ENCODE measurements around the gene ZFP90.

Gene ZFP90

GRCh38 chr16:68508013-68508412 is 31.1 kb upstream of the ZFP90 start:
- no peak overlapping the region for H3K4me2 ChIP-seq (ENCODE audit: low read depth, low read length, poor library complexity, severe bottlenecking)
- TF ChIP-seq EZH2phosphoT487 (conservative IDR thresholded peaks at IDR 0.05; ENCODE audit: low read length) = no peak

GRCh38 chr16:68508641-68509240 is 30.4 kb upstream of the ZFP90 start:
- no peaks in the 10 kb centered on the region for H4K20me1 ChIP-seq (ENCODE audit: low read depth, low read length)
- H3K4me3 ChIP-seq (ENCODE audit: insufficient read depth, low read length, poor library complexity, severe bottlenecking) = no peak overlapping the region
- H3K9me3 ChIP-seq (ENCODE audit: insufficient read depth, low read length) = no peaks in the 10 kb centered on the region
- no peak overlapping the region for H2AFZ ChIP-seq (ENCODE audit: low read depth, low read length, severe bottlenecking)
- H3K27me3 ChIP-seq (ENCODE audit: low read length) = no peaks in the 10 kb centered on the region
- TF ChIP-seq CTCF (IDR thresholded peaks at IDR 0.05; ENCODE audit: insufficient read depth, low read length, poor library complexity, severe bottlenecking) (no peak), EZH2phosphoT487 (conservative IDR thresholded peaks at IDR 0.05; ENCODE audit: low read length) (no peak)
- H3F3A ChIP-seq (ENCODE audit: insufficient read depth) = no peaks in the 10 kb centered on the region
- no peak overlapping the region for H3K9ac ChIP-seq (ENCODE audit: low read length)
- no peaks in the 10 kb centered on the region for H3K9me2 ChIP-seq (replicated peaks; ENCODE audit: insufficient read depth, low read length)
- no peak overlapping the region for H3K4me2 ChIP-seq (ENCODE audit: low read depth, low read length, poor library complexity, severe bottlenecking)
- H3K36me3 ChIP-seq (ENCODE audit: low read length) = no peaks in the 10 kb centered on the region
- no peaks in the 10 kb centered on the region for H3K79me2 ChIP-seq (ENCODE audit: insufficient read depth, low read length)
- H3K27ac ChIP-seq (ENCODE audit: low read depth, low read length) = no peak overlapping the region

More at GRCh38 chr16:68508013-68508412, 31.1 kb upstream of the ZFP90 start:
- Histone ChIP-seq H4K20me1 (ENCODE audit: low read depth, low read length) (no peaks in the 10 kb centered on the region), H3K27me3 (ENCODE audit: low read length) (no peaks in the 10 kb centered on the region), H3K9ac (ENCODE audit: low read length) (no peak overlapping the region), H3K9me3 (ENCODE audit: insufficient read depth, low read length) (no peaks in the 10 kb centered on the region), H2AFZ (ENCODE audit: low read depth, low read length, severe bottlenecking) (no peak overlapping the region), H3K27ac (ENCODE audit: low read depth, low read length) (no peak overlapping the region), H3K4me3 (ENCODE audit: insufficient read depth, low read length, poor library complexity, severe bottlenecking) (no peak overlapping the region), H3K9me2 (replicated peaks; ENCODE audit: insufficient read depth, low read length) (no peaks in the 10 kb centered on the region), H3F3A (ENCODE audit: insufficient read depth) (no peaks in the 10 kb centered on the region), H3K36me3 (ENCODE audit: low read length) (no peaks in the 10 kb centered on the region), H3K79me2 (ENCODE audit: insufficient read depth, low read length) (no peaks in the 10 kb centered on the region)

GRCh38 chr16:68509381-68509780 is 29.7 kb upstream of the ZFP90 start:
- Histone ChIP-seq H4K20me1 (ENCODE audit: low read depth, low read length) (no peaks in the 10 kb centered on the region), H3K4me3 (ENCODE audit: insufficient read depth, low read length, poor library complexity, severe bottlenecking) (no peak overlapping the region), H3K4me2 (ENCODE audit: low read depth, low read length, poor library complexity, severe bottlenecking) (no peak overlapping the region), H3K9me2 (replicated peaks; ENCODE audit: insufficient read depth, low read length) (no peaks in the 10 kb centered on the region), H3K79me2 (ENCODE audit: insufficient read depth, low read length) (no peaks in the 10 kb centered on the region), H3F3A (ENCODE audit: insufficient read depth) (no peaks in the 10 kb centered on the region), H3K36me3 (ENCODE audit: low read length) (no peaks in the 10 kb centered on the region), H3K27me3 (ENCODE audit: low read length) (no peaks in the 10 kb centered on the region), H3K27ac (ENCODE audit: low read depth, low read length) (no peak overlapping the region), H2AFZ (ENCODE audit: low read depth, low read length, severe bottlenecking) (no peak overlapping the region), H3K9ac (ENCODE audit: low read length) (no peak overlapping the region), H3K9me3 (ENCODE audit: insufficient read depth, low read length) (no peaks in the 10 kb centered on the region)
- TF ChIP-seq EZH2phosphoT487 (conservative IDR thresholded peaks at IDR 0.05; ENCODE audit: low read length) (no peak), CTCF (IDR thresholded peaks at IDR 0.05; ENCODE audit: insufficient read depth, low read length, poor library complexity, severe bottlenecking) (no peak)

- Histone ChIP-seq H3K27ac (ENCODE audit: low read depth, low read length) (no peak overlapping the region), H3K36me3 (ENCODE audit: low read length) (no peaks in the 10 kb centered on the region), H3K9me2 (replicated peaks; ENCODE audit: insufficient read depth, low read length) (no peaks in the 10 kb centered on the region), H3K4me2 (ENCODE audit: low read depth, low read length, poor library complexity, severe bottlenecking) (no peak overlapping the region), H3K79me2 (ENCODE audit: insufficient read depth, low read length) (no peaks in the 10 kb centered on the region), H3K4me3 (ENCODE audit: insufficient read depth, low read length, poor library complexity, severe bottlenecking) (no peak overlapping the region), H3K27me3 (ENCODE audit: low read length) (no peaks in the 10 kb centered on the region), H2AFZ (ENCODE audit: low read depth, low read length, severe bottlenecking) (no peak overlapping the region), H3F3A (ENCODE audit: insufficient read depth) (no peaks in the 10 kb centered on the region), H4K20me1 (ENCODE audit: low read depth, low read length) (no peaks in the 10 kb centered on the region), H3K9me3 (ENCODE audit: insufficient read depth, low read length) (no peaks in the 10 kb centered on the region), H3K9ac (ENCODE audit: low read length) (no peak overlapping the region)
- TF ChIP-seq CTCF (IDR thresholded peaks at IDR 0.05; ENCODE audit: insufficient read depth, low read length, poor library complexity, severe bottlenecking) (no peak), EZH2phosphoT487 (conservative IDR thresholded peaks at IDR 0.05; ENCODE audit: low read length) (no peak)
These were observed 28.3 kb upstream of the ZFP90 start for GRCh38 chr16:68510775-68511174.
